ENCODE measurements around the gene RPL28. TPM values are rescaled to one million over a fixed set of nuclear protein-coding genes. Genes with fewer than 3 reads are reported as not detected.
A peak's percentile ranks its signal among the peaks of the same experiment; 100 is the strongest.

RPL28 gene
- total RNA-seq, 2 donors from 2014 or later: 113 to 268 TPM

DNA sequence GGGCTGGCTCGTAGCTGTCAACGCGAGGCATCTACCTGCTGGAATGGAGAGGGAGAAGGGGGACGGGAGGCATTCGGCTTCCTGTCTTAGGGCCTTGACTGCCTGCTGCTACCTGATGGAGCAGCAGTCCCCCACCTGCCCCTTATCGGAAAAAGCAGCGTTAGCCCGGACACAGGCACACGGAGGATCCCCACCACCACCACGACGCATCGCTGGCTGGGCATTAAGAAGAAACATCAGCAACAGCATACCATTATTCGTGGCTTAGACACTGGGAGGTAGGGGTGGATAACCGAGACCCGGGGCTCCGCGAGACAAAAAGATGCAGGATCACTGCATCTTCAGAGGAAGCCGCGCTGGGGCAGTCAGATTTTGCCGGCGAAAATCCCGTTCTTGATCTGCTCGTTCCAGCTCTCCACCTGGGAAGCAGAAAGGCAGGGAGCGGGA is 32.4 kb upstream of the RPL28 start:
- H3K9me3 ChIP-seq: no peaks in the 10 kb centered on the region
- peak overlapping the region in 1 of 2 donors; percentile 5 for H3K4me3 ChIP-seq
- ATAC-seq: no peak
- H3K27ac ChIP-seq: no peak overlapping the region
- no peaks in the 10 kb centered on the region for H3K36me3 ChIP-seq (replicated peaks in 1 of 2; ENCODE audit: insufficient read depth in 1 of 2, low read depth in 2 of 2)
- peaks cover 0 to 20% of the 10 kb centered on the region in 2 donors for H3K27me3 ChIP-seq
- WGBS, 2 donors: 1 to 8% methylated on average over 15 to 24 of the region's 24 CpGs
- intact Hi-C loops (cut with DNase I): no loop called here
- TF ChIP-seq, protein P1, sequence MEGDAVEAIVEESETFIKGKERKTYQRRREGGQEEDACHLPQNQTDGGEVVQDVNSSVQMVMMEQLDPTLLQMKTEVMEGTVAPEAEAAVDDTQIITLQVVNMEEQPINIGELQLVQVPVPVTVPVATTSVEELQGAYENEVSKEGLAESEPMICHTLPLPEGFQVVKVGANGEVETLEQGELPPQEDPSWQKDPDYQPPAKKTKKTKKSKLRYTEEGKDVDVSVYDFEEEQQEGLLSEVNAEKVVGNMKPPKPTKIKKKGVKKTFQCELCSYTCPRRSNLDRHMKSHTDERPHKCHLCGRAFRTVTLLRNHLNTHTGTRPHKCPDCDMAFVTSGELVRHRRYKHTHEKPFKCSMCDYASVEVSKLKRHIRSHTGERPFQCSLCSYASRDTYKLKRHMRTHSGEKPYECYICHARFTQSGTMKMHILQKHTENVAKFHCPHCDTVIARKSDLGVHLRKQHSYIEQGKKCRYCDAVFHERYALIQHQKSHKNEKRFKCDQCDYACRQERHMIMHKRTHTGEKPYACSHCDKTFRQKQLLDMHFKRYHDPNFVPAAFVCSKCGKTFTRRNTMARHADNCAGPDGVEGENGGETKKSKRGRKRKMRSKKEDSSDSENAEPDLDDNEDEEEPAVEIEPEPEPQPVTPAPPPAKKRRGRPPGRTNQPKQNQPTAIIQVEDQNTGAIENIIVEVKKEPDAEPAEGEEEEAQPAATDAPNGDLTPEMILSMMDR (IDR thresholded peaks at IDR 0.05): no peak
- TF ChIP-seq POLR2A (IDR thresholded peaks at IDR 0.05): no peak
- DNase-seq: no peak
- H3K4me1 ChIP-seq: peaks cover 20% of the 10 kb centered on the region

DNA sequence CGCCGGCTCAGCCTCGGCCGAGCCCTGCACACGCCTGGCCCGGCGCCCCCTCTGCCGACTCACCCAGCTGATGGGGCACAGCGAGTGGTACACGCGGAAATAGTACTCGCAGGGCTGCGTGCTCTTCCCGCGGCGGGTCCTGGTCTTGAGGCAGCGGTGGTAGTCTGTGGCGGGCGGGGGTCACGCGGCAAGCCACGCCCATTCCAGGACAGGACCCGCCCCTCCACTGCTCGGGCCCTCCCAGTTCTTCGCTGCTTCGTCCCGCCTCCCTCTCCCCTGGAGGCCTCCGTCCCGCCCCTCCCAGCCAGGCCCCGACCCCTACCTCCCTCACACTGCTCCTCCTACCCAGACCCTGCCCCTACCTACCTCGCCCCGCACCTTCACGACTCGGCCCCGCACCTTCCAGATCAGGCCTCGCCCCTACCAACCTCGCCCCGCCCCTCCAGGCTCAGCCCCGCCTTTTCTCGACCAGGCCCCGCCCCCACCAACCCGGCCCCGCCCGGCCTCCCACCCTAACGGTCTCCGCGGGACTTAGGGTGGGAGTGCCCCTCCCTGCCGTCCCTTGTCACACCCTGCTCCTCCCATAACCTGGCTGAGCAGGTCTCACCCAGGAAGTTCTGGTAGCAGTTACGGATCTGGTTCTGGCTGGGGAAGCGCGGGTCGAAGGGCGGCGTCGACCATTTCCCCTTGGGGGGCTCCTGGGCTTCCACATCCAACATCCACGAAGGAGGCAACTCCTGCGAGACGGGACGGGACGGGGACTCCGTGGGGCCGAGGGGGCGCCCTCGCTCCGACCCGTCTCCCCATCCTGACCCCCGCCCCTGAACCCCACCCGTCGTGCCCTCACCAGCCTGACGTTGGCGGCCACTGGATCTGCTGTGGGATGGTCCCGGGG is 31.7 kb upstream of the RPL28 start:
- Histone ChIP-seq H3K9me3 (no peaks in the 10 kb centered on the region), H3K36me3 (replicated peaks in 1 of 2; ENCODE audit: insufficient read depth in 1 of 2, low read depth in 2 of 2) (no peaks in the 10 kb centered on the region), H3K27me3 (peaks cover 0 to 20% of the 10 kb centered on the region in 2 donors), H3K4me1 (peaks cover 20% of the 10 kb centered on the region), H3K27ac (no peak overlapping the region), H3K4me3 (peak overlapping the region in 1 of 2 donors; percentile 5)
- intact Hi-C loops (cut with DNase I): no loop called here
- TF ChIP-seq, protein P1 (IDR thresholded peaks at IDR 0.05): no peak
- TF ChIP-seq POLR2A (IDR thresholded peaks at IDR 0.05): no peak
- 2 to 3% methylated on average over 16 to 52 of the region's 72 CpGs for WGBS, 2 donors
- ATAC-seq: peak; percentile 83
- peak; percentile 67 to 75 (median 70) for DNase-seq

- H3K36me3 ChIP-seq (replicated peaks in 1 of 2; ENCODE audit: insufficient read depth in 1 of 2, low read depth in 2 of 2): no peaks in the 10 kb centered on the region
- ATAC-seq: no peak
- peaks cover 0 to 20% of the 10 kb centered on the region in 2 donors for H3K27me3 ChIP-seq
- peaks cover 20% of the 10 kb centered on the region for H3K4me1 ChIP-seq
- DNase-seq: no peak
- no peak within 1 kb of the TSS for H3K27ac ChIP-seq
- no peaks in the 10 kb centered on the region for H3K9me3 ChIP-seq
- peak within 1 kb of the TSS in 1 of 2 donors; percentile 5 for H3K4me3 ChIP-seq
- 4% methylated on average over 41 of the region's 43 CpGs; no CpG with 5 or more reads in 1 of the 2 donors for WGBS, 2 donors
- intact Hi-C loops (cut with DNase I): no loop called here
- no peak for TF ChIP-seq POLR2A (IDR thresholded peaks at IDR 0.05)
- TF ChIP-seq, protein P1 (IDR thresholded peaks at IDR 0.05): no peak
Observed at GRCh38 chr19:55354698-55355212, 31.0 kb upstream of the RPL28 start, which contains the start of gene COX6B2. TSS of gene COX6B2 (minus strand) at chr19:55354719. CDS start at chr19:55354521, 198 bp downstream.

- H3K9me3 ChIP-seq: no peaks in the 10 kb centered on the region
- H3K4me1 ChIP-seq: peaks cover 20% of the 10 kb centered on the region
- H3K36me3 ChIP-seq (replicated peaks in 1 of 2; ENCODE audit: insufficient read depth in 1 of 2, low read depth in 2 of 2): no peaks in the 10 kb centered on the region
- H3K4me3 ChIP-seq: no peak overlapping the region
- no peak for TF ChIP-seq POLR2A (IDR thresholded peaks at IDR 0.05)
- TF ChIP-seq, protein P1 (IDR thresholded peaks at IDR 0.05): no peak
- H3K27me3 ChIP-seq: peaks cover 0 to 20% of the 10 kb centered on the region in 2 donors
- WGBS, 2 donors: 24% methylated on average over 12 to 13 of the region's 13 CpGs
- ATAC-seq: no peak
- DNase-seq: no peak
- H3K27ac ChIP-seq: no peak overlapping the region
- intact Hi-C loops (cut with DNase I): no loop called here
Observed at GRCh38 chr19:55355213-55355821, 30.4 kb upstream of the RPL28 start.
